Measurements from ENCODE around the gene GRM1.

DNA sequence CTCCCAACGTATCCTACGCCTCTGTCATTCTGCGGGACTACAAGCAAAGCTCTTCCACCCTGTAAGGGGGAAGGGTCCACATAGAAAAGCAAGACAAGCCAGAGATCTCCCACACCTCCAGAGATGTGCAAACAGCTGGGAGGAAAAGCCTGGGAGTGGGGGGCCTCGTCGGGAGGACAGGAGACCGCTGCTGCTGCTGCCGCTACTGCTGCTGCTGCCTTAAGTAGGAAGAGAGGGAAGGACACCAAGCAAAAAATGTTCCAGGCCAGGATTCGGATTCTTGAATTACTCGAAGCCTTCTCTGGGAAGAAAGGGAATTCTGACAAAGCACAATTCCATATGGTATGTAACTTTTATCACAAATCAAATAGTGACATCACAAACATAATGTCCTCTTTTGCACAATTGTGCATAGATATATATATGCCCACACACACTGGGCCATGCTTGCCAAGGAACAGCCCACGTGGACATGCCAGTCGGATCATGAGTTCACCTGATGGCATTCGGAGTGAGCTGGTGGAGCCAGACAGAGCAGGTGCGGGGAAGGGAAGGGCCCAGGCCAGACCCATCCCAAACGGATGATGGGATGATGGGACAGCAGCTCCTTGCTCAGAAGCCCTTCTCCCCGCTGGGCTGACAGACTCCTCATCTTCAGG lies 406.0 kb downstream of the GRM1 start:
- no peak for TF ChIP-seq POLR2A (IDR thresholded peaks at IDR 0.05)
- TF ChIP-seq, protein P1, sequence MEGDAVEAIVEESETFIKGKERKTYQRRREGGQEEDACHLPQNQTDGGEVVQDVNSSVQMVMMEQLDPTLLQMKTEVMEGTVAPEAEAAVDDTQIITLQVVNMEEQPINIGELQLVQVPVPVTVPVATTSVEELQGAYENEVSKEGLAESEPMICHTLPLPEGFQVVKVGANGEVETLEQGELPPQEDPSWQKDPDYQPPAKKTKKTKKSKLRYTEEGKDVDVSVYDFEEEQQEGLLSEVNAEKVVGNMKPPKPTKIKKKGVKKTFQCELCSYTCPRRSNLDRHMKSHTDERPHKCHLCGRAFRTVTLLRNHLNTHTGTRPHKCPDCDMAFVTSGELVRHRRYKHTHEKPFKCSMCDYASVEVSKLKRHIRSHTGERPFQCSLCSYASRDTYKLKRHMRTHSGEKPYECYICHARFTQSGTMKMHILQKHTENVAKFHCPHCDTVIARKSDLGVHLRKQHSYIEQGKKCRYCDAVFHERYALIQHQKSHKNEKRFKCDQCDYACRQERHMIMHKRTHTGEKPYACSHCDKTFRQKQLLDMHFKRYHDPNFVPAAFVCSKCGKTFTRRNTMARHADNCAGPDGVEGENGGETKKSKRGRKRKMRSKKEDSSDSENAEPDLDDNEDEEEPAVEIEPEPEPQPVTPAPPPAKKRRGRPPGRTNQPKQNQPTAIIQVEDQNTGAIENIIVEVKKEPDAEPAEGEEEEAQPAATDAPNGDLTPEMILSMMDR (IDR thresholded peaks at IDR 0.05) = no peak
